Left lobe of liver (tissue), 2 donors: ENCODE results near the gene KLHL40. TPM values are rescaled to one million over a fixed set of nuclear protein-coding genes. Genes with fewer than 3 reads are reported as not detected.

Experiments used
- ATAC-seq: fragments of 200-7000 bp; cut with Tn5 transposase; one replicate; pipeline ENCODE4 v1.9.1; 2020; ENCODE audit warnings: mild to moderate bottlenecking, moderate library complexity
- DNase-seq: peaks from one replicate; pipeline ENCODE4 v3.0.0-alpha.2; 2020; ENCODE audit warnings: low spot score
- total RNA-seq: library from RNA; stranded (reverse); gene quantifications from one replicate; pipeline ENCODE4 v1.2.1, GENCODE V29; 2021
- donor health status: DM: no; HTN: no; CAD: no; lungs with moderate emphysema.
- donor health status: DM: no; HTN: yes; CAD: no.

Gene KLHL40
- total RNA-seq, 1 donor from 2014 or later, result not detected

- ATAC-seq, result no peak
- DNase-seq, result no peak
These were observed 2.7 kb downstream of the KLHL40 start for GRCh38 chr3:42688016-42688415.

GRCh38 chr3:42688487-42689420, 3.4 kb downstream of the KLHL40 start:
- no peak for DNase-seq
- ATAC-seq, result no peak

DNA sequence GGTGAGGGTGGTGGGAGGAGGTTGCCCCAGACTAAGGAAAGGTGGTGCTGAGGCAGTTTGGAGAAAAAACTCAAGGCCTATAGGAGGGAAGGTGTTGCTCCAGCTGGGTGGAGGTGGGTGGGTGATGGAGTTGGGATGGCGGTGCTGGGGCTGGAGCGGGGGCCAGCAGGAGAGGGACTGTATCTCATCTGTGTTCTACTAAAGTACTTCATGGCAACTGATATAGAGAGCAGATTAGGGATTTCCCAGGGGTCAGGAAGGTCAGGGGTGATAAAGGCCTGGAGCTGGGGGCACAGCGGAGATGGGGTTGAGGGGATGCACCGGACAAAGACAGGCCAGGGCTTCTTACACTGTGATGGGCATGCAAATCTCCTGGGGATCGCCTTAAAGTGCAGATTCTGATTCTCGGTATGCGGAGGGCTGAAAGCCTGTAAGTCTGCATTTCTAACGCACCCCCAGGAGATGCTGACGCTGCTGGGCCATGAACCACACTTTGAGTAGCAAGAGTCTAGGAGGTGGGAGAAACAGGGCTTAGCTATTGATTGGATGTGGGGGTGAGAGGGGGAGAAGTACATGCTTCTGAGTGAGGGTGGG, 4.2 kb downstream of the KLHL40 start:
- DNase-seq (no peak), ATAC-seq (no peak)

DNA sequence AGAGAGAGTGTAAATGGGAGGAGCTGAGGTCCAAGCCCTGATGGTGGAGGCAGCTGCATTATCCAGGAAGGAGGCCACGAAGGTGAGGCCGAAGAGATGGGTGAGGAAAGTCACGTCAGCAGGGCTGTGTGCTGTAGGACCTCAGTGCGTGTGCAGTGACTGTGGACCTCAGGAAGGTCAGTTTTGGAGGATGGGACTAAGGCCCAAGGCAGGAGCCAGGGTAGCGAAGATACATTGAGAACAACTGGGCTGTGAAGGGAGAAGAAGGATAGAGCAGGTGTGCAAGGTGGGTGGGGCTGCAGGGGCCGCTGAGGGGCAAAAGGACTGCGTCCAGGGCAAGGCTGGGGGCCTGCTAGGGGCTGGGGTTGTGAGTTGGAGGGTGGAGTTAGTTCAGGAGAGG, 4.9 kb downstream of the KLHL40 start:
- ATAC-seq (no peak), DNase-seq (no peak)

DNA sequence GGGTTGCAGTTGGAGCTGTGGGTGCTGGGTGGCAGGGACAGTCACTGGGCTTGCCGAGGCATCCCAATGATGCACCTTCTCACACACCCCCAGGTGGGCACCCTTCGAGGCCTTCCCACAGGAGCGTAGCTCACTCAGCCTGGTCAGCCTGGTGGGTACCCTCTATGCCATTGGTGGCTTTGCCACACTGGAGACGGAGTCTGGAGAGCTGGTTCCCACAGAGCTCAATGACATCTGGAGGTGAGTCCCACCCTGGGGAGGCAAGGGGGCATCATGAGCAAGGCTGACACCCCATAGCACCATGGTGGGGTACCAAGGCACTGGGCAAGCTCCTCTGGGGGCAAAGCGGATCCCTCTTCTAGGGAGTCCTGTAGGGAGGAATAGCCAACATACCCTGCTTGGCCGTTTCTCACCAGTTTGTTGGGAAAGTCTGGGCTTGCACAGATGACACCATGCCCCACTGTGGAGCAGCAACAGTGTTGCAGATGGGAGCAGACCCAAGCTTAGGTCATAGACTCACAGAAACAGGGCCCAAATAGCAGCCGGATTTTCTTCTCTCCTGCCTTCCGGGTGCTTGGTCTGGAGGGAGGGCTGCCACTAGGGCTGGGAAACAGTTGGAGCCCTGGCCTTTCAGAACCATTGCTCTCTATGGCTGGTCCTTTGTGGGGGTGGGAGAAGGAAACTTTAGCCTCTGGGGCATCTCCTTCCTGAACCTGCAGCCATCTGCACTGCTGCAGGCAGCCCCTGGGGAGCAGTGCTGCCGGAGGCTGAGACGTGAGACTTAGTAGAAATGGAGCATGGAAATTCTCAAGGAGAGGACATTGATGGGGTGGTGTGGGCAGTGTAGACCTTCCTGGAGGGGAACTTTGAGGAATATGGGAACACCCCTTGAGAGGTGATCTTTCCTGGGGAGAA, 5.7 kb downstream of the KLHL40 start:
- DNase-seq, result no peak
- no peak for ATAC-seq

DNA sequence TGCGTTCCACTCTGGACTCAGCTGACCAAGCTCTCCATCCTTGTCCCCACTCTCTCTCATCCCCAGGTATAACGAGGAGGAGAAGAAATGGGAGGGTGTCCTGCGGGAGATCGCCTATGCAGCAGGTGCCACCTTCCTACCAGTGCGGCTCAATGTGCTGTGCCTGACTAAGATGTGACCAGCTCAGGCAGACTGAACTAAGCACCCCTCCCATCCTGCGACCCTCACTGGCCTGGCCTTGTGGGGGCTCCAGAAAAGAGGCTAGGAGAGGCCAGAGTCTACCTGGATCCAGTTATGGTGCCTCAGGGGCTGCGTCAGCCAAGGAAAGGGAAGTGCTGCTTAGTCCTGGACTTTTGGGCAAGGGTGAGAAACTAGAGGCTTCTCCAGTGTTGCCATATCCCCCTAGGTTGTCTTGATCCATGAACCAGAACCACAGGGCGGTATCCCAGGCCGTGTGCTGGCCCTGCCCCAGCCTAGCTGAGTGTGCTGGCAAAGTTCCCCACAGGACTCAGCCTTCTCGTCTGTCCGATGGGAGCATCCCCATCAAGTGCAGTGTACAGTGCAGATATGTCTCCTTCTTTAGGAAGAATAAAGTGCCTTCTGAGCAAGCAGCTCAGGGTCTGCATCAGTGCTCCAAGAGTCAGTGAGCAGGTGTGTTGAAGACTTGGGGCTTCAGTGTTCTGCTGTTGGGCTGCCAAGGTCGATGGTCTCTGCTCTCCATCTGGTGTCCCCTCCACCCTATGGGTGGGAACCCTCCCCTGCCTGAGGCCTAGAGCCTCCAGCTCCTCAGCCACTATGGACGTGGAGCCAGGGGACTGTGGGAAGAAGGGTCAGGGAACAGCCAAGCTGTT, 6.7 kb downstream of the KLHL40 start:
- ATAC-seq, result no peak
- no peak for DNase-seq

DNA sequence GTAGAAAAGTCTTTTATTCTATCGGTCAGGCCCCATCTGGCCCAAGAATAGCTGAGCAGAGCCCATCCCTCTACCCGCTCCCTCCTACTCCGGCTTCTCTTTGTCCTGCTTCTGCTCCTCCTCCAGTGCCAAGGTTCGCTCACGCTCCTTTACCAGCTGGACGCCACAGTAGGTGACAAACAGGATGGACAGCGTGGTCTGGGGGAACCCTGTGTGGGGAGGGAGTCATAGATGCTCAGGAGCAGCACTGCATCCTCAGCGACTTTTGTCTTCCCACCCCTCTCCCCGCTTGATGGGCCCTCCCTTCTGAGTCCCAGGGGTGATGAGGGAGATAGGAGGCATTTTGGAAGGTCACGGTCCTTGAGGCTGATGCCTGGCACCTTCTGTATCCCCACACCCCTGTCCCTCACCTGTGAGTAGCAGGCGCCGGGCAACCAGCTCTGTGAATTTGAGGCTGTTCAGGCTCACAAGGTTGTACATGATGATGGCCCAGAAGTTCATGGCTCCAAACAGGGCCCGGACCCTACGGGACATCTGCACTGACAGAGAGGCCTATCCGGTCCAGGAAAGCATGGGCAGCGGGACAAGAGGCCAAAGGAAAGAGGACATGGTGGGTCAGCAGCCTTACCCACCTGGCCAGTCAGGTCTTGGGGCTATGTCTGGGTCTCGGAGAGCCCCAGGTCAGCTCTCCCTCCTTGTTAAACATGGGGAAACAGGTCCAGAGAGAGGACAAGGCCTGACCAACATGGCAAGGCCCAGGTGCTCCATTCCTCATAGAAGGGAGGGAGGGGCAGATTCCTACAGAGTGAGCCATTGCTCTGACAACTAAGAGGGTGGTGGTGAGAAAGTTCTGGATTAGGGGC, 7.6 kb downstream of the KLHL40 start:
- DNase-seq (no peak), ATAC-seq (no peak)

GRCh38 chr3:42693530-42693930, 8.2 kb downstream of the KLHL40 start:
- DNase-seq (no peak), ATAC-seq (no peak)

DNA sequence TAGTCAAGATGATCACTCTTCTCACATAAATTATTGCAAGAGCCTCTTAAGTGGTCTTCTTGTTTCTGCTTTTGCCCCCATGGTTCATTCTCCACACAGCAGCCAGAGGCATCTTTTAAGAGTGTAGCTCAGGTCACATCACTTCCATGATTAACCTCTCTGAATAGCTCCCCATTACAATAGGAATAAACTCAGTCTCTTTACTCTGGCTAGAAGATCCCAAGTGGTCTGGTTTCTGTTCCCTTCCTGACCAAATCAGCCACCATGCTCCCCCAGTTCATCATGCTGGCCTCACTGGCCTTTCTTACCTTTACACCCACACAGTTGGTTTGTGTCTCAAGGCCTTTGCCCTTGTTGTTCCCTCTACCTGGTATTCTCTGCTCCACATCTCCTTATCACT, 9.0 kb downstream of the KLHL40 start:
- ATAC-seq (no peak), DNase-seq (no peak)

DNA sequence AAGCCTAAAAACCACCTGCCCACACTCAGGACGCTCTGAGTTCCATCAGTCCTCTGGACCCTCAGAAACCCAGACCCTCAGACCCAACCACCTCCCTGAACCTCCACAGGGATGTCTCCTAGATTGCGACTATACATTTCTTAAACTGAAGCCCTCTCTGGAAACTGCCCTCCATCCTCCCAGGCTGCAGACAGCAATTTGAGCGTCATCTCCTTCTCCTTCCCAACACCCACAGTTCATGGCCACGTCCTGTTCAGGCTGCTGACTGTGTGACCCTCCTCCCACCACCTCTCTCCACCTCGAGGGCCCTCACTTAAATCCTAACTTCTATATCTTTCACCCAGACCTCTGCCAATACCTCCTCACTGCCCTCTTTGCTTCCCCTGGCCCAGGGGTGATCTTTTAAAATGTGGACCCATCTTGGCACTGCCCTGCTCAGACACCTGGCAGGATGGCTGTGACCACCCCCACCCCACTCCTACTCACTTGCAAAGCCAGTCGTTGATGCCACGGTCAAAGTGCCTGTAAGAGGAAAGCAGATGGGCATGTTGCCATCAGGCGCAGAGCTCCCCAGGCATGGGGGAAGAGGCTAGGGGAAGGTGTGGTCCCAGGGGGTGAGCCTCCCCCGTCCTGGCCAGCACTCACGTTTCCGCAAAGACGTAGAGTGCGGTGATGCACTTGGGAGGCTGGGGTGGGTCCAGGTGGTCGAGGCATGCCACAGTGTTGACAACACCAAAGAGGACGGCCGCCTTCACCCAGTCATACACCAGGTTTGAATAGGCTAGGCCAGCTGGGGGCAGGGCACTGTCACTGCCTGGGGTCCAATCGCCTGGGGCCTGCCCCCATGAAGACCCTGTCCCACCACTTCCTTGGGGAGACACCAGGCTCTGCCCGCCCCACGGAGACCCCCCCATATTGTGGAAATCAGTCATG, 11.3 kb downstream of the KLHL40 start:
- DNase-seq, result peak; percentile 41
- ATAC-seq, result no peak

DNA sequence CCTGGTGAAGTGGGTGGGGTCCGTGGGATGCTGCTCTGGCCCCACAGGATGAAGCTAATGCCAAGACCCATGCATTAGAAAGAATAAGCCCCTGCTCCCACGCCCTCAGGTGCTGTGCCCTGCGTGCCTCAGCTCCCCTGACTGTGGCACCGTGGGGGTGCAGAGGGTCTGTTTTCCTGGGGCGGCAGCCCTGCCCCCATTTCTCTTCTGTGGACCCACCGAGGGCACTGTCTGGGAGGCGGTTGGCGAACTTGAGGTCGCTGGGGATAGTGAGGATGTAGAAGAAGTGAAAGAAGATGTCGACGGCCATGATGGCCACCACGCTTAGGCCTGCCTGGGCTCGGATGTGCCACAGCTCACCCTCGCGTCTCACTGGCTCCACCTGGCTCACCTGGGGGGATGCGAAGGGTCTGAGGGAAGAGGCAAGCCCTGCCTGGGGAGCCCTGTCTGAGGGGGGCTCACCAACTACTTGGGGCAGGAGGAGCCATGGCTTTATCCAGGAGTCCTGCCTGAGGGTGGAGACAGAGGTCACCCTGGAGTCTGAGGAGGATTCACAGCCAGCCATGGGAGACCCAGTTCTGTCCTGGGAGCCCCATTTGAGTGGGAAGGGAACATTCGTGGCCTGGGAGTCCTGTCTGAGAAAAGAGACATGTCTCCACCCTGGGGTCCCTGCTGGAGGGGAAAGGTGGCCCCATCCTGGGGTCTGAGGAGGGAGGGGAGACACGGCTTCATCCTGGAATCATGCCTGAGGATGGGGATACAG, 12.1 kb downstream of the KLHL40 start:
- peak; percentile 24 for DNase-seq
- ATAC-seq, result no peak

DNA sequence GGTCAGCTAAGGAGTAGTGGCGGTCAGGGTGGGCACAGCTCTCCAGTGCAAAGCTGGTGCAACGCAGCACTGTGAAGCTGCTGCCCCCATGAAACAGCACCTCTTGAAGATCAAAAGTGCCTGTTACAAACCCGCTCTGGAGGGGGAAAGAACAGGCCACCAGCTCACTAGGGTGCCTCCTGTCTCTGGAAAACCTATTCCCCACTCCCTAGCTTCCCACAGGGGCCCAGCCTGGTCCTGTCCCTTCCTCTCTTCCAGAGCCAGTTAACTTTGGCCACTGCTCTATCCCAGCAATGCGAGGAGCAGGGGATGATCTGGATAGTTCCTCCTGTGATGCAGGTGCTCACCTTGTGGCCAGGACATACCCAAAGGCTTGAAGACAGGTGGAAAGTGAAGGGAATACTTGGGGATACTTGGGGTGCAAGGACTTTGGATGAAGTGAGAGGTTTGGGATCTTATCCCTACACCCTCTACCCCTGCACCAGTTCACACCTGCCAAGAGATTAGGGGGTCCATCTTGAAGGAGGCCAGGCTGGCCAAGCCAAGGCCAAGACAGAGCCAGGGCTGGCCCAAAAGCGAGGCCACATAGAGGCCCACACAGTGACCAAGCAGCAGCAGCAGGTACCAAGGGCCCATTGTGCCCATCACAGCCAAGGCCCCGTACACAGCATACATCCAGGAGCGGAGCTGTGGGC, 13.0 kb downstream of the KLHL40 start:
- DNase-seq, result peak; percentile 19
- no peak for ATAC-seq

GRCh38 chr3:42698911-42699230, 13.5 kb downstream of the KLHL40 start:
- peak; percentile 61 for DNase-seq
- ATAC-seq, result peak; percentile 57

DNA sequence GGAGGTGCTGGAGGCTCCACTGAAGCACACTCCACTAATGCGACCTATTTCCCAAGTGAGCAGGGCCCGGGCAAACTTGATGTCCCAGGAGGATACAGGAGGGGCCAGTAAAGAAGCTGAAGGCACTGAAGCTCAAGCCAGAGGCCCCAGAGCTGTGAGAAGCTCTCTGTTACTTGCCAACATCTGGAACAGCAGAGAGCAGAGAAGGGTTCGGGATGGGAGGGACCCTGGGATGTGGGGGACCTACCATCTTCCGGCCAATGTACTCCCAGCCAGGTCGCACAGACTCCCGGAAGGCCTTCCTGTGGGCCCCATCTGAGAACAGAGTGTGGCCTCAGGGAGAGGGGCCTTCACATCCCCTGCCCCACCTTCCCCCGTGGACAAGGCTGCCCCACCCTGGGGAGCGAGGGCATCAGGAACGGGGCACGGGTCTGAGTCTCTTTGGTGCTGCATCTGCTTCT, 14.2 kb downstream of the KLHL40 start:
- ATAC-seq (no peak), DNase-seq (peak; percentile 35)

- DNase-seq (peak; percentile 35), ATAC-seq (no peak)
These were observed 15.3 kb downstream of the KLHL40 start for GRCh38 chr3:42700366-42701288.
